GM10847 (cell line): Measurements from ENCODE around the gene PLEKHM3.

Experiments
- POLR2A ChIP-seq: IDR thresholded peaks from 2 replicates; pipeline ENCODE4 v1.6.1; 2011; ENCODE audit not compliant: insufficient read length; ENCODE audit errors: extremely low read depth

Gene PLEKHM3

GRCh38 chr2:208013285-208014178 is 11.8 kb downstream of the PLEKHM3 start:
- no peak for TF ChIP-seq POLR2A

GRCh38 chr2:208012449-208012848 is 12.9 kb downstream of the PLEKHM3 start:
- TF ChIP-seq POLR2A: no peak

GRCh38 chr2:208010506-208010905 is 14.8 kb downstream of the PLEKHM3 start:
- no peak for TF ChIP-seq POLR2A

DNA sequence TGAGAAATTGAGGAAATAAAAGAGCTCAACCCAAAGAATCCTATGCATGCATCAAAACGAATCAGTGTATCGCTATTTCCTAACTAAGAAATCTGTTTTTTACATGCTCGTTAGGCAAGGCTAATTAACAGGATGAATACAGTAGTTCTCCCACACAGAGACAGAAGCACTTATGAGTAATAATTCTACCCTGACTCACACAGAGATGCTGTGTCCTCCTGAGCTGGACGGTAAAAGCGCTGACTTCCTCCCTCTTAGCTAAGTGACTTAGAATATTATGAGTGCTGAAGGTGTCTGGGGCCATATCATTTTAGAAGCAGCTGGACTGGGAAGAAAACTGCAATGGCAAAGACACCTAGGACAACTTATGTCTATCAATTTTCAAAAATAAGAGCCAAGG is 18.5 kb downstream of the PLEKHM3 start:
- no peak for TF ChIP-seq POLR2A

GRCh38 chr2:208006337-208006736 is 19.0 kb downstream of the PLEKHM3 start:
- TF ChIP-seq POLR2A: no peak

- TF ChIP-seq POLR2A: no peak
These were observed 23.4 kb downstream of the PLEKHM3 start for GRCh38 chr2:208001924-208002323.

DNA sequence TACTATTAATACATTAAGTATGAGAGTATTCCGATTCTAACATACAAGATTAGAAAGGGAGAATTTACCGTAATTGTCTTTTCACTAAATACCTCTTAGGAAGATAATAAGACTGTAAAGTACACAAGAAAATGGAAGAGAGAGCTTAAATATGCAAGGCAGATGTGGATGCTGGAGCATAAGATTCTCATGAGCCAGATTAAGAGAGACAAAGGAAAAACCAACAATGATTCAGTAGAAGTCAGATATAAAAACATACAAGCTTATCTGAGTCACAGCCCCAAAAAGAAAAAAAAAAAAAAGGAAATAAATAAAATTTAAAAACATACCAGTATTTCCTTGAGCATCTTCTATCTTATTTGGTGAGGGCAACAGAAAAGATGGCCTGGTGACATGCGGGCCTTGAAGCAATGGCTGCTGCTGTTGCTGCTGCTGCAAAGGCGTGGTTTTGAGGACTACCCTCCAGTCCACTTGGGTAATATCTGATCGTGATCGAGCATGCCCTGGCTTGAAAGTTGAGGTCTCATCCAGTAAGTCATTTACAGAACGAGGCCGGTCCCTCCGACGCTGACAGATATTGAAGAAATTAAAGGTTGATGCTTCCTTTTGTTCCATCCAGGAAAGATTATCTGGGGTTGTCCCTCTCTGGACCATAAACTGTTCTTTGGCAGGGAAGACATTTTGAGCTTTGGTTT is 24.5 kb downstream of the PLEKHM3 start:
- no peak for TF ChIP-seq POLR2A

GRCh38 chr2:207996848-207997247 is 28.5 kb downstream of the PLEKHM3 start:
- no peak for TF ChIP-seq POLR2A

DNA sequence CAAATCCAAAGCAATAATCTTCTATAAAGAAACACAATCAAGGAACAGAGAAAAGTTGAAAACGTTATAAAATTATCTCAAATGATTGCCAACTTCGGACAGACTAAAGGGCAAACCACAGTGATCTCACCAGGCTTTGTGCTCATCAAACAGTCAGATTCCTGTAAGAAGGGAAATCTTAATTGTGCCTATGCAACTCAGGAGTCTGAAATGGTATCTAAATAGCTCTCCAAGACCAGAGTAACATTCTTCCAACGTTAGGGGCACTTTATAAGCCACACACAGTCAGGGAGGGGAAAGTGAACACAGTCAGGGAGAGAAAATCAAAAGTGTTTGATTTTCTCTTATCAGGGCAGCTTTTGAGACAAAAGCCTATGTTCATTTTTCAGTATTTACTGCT is 29.4 kb downstream of the PLEKHM3 start:
- no peak for TF ChIP-seq POLR2A

DNA sequence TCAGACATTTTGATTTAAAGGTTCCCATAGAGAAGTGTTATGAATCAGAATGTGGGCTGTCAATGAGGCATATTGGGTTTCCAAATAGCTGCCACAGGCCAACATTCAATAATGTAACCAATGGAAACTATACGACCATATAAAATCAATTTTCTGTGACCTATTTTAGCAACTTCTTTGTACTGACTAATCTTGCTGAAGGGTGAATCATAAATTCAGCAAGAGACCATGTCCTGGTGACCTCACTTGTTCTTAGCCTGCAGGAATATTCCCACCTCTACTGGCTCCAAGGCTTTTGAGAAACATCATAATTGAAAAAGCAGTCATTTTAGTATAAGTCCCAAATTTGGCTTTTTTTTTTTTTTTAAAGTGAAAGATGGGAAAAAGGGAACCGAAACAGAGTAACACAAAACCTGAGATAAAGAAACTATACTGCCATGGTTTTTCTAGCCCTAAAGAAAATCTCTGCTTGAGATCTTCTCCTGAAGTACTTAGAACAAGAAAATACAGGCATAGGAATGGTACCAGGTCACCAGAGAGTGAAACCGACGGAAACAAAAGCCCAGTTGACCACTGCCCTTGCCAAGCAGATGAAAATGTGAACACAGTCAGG is 32.1 kb downstream of the PLEKHM3 start:
- no peak for TF ChIP-seq POLR2A

DNA sequence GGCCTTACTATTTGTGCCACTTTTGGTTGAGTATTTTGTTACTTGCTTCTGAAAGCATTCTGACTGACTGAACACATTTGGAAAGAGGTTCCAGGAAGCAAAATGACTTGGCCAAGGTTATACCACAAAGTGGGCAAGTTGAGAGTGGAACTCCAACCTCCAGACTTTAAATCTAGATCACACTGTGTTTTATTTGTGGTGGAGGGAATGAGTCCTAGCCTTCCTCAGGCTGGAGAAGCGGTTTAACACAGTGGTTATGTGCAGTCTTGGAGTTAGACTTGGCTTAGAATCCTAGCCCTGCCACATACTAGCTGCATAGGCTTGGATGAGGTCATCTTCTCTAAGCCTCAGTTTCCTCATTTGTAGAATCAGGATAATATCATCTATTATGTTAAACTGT is 33.4 kb downstream of the PLEKHM3 start:
- no peak for TF ChIP-seq POLR2A

DNA sequence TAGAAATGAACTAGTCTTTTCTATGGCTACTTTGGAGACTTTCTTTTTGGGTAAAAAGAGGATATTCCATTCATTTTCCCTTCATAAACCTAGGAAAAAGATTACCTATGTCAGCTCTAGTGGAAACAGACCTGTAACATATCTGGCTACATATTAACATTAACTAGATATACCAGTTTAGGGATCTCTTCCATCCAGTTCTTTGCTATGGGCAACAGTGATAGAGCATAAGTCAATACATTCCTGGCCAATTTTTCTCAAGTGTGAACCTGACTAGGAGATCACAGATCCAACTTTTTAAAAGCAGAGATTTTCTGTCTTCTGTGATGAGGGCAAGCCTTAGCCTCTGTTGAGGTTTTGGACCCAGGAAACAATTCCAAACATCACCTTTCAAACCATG is 34.5 kb downstream of the PLEKHM3 start:
- no peak for TF ChIP-seq POLR2A

- no peak for TF ChIP-seq POLR2A
These were observed 36.4 kb downstream of the PLEKHM3 start for GRCh38 chr2:207988975-207989374.

DNA sequence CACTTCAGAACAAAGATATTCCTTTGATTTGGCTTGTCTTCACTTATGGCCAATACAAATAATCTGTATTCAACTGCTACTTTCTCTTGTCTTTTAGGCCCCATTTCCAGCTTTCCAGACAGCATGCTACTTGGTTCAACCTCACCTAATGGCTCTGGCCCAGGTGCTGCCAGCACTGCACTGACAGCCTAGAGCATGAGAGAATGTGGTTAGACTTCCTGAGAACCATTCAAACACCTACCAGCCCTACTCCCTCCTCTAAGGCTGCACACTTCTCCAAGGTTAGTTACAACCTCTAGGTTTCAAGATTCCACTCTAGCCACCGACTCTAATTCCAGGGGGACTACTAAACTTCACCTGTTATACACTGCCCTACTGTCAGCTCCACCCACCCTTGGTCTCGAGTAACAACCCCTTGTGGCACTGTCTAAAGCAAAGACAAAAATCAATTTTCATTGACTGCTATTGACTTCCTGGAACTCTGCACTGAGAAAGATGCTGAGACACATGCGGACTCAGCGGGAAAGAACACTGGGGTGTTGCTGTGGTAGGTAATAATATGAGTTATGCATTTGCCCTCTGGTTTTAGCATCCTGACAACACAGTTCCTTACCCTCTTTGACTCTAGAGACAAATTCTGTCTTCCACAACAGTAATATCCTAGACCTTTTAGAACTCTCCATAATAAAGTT is 38.2 kb downstream of the PLEKHM3 start:
- TF ChIP-seq POLR2A: no peak

- TF ChIP-seq POLR2A: no peak
These were observed 40.4 kb downstream of the PLEKHM3 start for GRCh38 chr2:207984765-207985480.
